Endometrium (tissue), 2 donors: ENCODE measurements around the gene TTC9B.
"Not testable (repeated sequence)": the region's sequence is repeated elsewhere in the genome, so short reads cannot be mapped to it uniquely, and the experiment has no call there.

Experiments used
- FAIRE-seq: peaks from 2 replicates; lab custom pipeline; 2012; peaks lifted over from hg19 to GRCh38; lab: Jason Lieb, UNC
- donor health status: control.
- donor health status: control.

Gene TTC9B

GRCh38 chr19:40170303-40170989 lies 47.7 kb downstream of the TTC9B start:
- FAIRE-seq = not testable (repeated sequence)

GRCh38 chr19:40169482-40170302 lies 48.5 kb downstream of the TTC9B start:
- FAIRE-seq = not testable (repeated sequence)
